RWPE2 (cell line): ENCODE measurements around the gene PHLDA2.

Experiments used
- ATAC-seq: fragments of 200-7000 bp; cut with Tn5 transposase; 3 replicates; pipeline ENCODE4 v1.9.1; 2021; ENCODE audit warnings: low read depth
- DNase-seq: peaks from one replicate; pipeline ENCODE4 v3.0.0-alpha.2; 2020; ENCODE audit warnings: low spot score
- H3K27ac ChIP-seq: fragments of 450-650 bp; 2 replicates; pipeline ENCODE4 v1.5.1; 2017; ENCODE audit warnings: mild to moderate bottlenecking; ENCODE audit not compliant: poor library complexity, severe bottlenecking
- H3K27me3 ChIP-seq: fragments of 250-450 bp; sonication (Bioruptor Pico); 2 replicates; pipeline ENCODE4 v1.5.1; 2021; ENCODE audit warnings: mild to moderate bottlenecking, moderate library complexity; ENCODE audit not compliant: insufficient read depth, poor library complexity, severe bottlenecking
- H3K36me3 ChIP-seq: fragments of 250-450 bp; sonication (Bioruptor Pico); 2 replicates; pipeline ENCODE4 v1.5.1; 2020; ENCODE audit warnings: low read depth, mild to moderate bottlenecking, moderate library complexity
- H3K4me1 ChIP-seq: fragments of 250-450 bp; sonication (Bioruptor Pico); 2 replicates; pipeline ENCODE4 v1.5.1; 2021; ENCODE audit warnings: mild to moderate bottlenecking, moderate library complexity; ENCODE audit not compliant: insufficient read depth, poor library complexity, severe bottlenecking
- H3K4me3 ChIP-seq: fragments of 250-450 bp; sonication (Bioruptor Pico); 2 replicates; pipeline ENCODE4 v1.5.1; 2021; ENCODE audit warnings: mild to moderate bottlenecking, moderate library complexity; ENCODE audit not compliant: severe bottlenecking
- H3K9me3 ChIP-seq: fragments of 250-450 bp; sonication (Bioruptor Pico); 2 replicates; pipeline ENCODE4 v1.5.1; 2021; ENCODE audit warnings: mild to moderate bottlenecking, moderate library complexity; ENCODE audit not compliant: severe bottlenecking
- CTCF ChIP-seq: fragments of 450-650 bp; IDR thresholded peaks from one replicate; pipeline ENCODE4 v1.5.1; 2017; ENCODE audit warnings: mild to moderate bottlenecking, moderate library complexity; ENCODE audit not compliant: poor library complexity, severe bottlenecking

PHLDA2 gene

DNA sequence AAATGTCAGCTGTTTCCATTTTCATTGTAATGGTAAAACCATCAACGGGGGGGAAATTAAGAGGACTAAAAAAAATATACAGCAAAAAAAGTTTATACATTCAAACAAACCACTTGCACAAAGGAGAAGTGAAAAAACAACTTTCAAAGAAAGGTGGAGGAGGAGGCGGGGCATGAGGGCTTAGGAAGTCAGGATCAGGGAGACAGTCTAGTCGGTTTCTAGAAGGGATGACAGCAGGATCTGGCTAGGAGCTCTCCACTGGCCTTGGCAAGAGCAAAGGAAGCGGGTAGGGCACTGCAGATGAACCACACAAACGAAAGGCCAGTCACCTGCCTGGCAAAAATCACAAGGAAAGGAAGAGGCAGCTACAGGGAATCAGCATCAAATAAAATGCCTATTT lies 31.9 kb upstream of the PHLDA2 start:
- peaks cover 5% of the 10 kb centered on the region for H3K4me1 ChIP-seq
- H3K36me3 ChIP-seq, result peaks cover 98% of the 10 kb centered on the region
- no peak for ATAC-seq
- no peak overlapping the region for H3K27ac ChIP-seq
- no peaks in the 10 kb centered on the region for H3K27me3 ChIP-seq
- no peak overlapping the region for H3K4me3 ChIP-seq
- no peaks in the 10 kb centered on the region for H3K9me3 ChIP-seq
- TF ChIP-seq CTCF, result no peak
- DNase-seq, result no peak

GRCh38 chr11:2960139-2960538 lies 30.9 kb upstream of the PHLDA2 start:
- H3K4me3 ChIP-seq, result no peak overlapping the region
- peaks cover 98% of the 10 kb centered on the region for H3K36me3 ChIP-seq
- TF ChIP-seq CTCF, result no peak
- no peak overlapping the region for H3K27ac ChIP-seq
- DNase-seq (no peak), ATAC-seq (no peak)
- peaks cover 5% of the 10 kb centered on the region for H3K4me1 ChIP-seq
- no peaks in the 10 kb centered on the region for H3K9me3 ChIP-seq
- no peaks in the 10 kb centered on the region for H3K27me3 ChIP-seq

DNA sequence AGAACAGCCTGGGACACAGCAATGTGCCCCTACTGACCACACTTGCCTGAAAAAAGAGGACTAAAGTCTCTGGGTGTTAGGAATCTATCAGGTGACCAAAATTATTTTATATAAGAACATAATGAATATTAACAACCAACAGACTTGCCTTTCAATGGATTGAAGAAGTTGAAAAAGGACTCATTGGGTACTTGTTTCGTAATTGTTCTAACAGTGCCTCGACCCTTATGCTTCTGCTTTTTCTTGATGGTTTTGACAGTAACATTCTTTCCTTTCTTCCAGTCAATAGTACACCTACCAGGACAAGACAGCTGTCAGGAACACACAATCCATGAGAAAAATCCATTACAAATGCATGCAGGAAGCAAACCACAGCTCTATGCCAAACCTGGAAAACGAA lies 29.0 kb upstream of the PHLDA2 start:
- Histone ChIP-seq H3K27me3 (no peaks in the 10 kb centered on the region), H3K4me1 (peaks cover under 1% of the 10 kb centered on the region), H3K9me3 (no peaks in the 10 kb centered on the region), H3K27ac (no peak overlapping the region), H3K36me3 (peaks cover 98% of the 10 kb centered on the region), H3K4me3 (no peak overlapping the region)
- DNase-seq (no peak), ATAC-seq (no peak)
- no peak for TF ChIP-seq CTCF

DNA sequence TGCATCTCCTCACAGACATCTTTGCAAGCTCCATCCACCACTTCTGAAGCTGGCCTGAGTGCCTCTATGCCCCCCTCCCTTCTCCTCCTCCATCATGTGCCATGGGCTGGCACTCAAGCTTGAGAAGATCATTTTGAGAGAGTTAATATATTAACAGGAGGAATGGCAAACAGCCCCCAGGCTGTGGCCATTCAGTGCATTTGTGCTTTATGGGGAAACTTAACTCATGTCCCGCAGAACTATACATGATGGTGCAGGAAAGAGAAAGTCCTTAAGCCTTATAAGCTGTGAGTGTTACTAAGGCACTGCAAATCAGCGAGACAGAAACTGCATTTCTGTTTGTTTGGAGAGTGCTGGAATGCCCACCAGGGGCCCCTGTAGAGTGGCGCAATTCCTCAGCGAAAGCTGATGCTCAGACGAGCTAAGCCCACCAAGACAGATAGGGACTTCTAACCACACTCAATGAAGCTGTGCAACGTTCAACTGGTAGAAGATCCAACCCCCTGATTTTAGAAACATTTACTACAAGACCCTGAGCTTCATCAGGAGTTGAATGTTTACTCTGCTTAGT lies 26.8 kb upstream of the PHLDA2 start:
- no peak for ATAC-seq
- peaks cover 100% of the 10 kb centered on the region for H3K36me3 ChIP-seq

More for the DNA sequence above, 26.8 kb upstream of the PHLDA2 start:
- Histone ChIP-seq H3K9me3 (no peaks in the 10 kb centered on the region), H3K4me1 (peaks cover 8% of the 10 kb centered on the region), H3K4me3 (no peak overlapping the region), H3K27me3 (no peaks in the 10 kb centered on the region), H3K27ac (no peak overlapping the region)
- TF ChIP-seq CTCF, result no peak
- no peak for DNase-seq
